Osteocyte (in vitro differentiated cells): Measurements from ENCODE around the gene CDK9. TPM values are rescaled to one million over a fixed set of nuclear protein-coding genes. Genes with fewer than 3 reads are reported as not detected.

ENCODE experiments used
- DNase-seq: peaks from one replicate; pipeline ENCODE4 v3.0.0; 2021; ENCODE audit warnings: mixed read lengths; ENCODE audit not compliant: unreplicated experiment; ENCODE audit errors: extremely low spot score
- H3K27ac Mint-ChIP-seq: one replicate; pipeline ENCODE4 v1.8.0; 2021; ENCODE audit warnings: mild to moderate bottlenecking, mixed read lengths; ENCODE audit not compliant: unreplicated experiment
- H3K27me3 Mint-ChIP-seq: one replicate; pipeline ENCODE4 v1.8.0; 2021; ENCODE audit warnings: mixed read lengths; ENCODE audit not compliant: unreplicated experiment
- H3K36me3 Mint-ChIP-seq: one replicate; pipeline ENCODE4 v1.8.0; 2021; ENCODE audit warnings: mixed read lengths; ENCODE audit not compliant: unreplicated experiment
- H3K4me1 Mint-ChIP-seq: one replicate; pipeline ENCODE4 v1.8.0; 2021; ENCODE audit warnings: mixed read lengths; ENCODE audit not compliant: unreplicated experiment
- H3K4me3 Mint-ChIP-seq: one replicate; pipeline ENCODE4 v1.8.0; 2021; ENCODE audit warnings: mild to moderate bottlenecking, moderate library complexity, mixed read lengths; ENCODE audit not compliant: unreplicated experiment
- H3K9me3 Mint-ChIP-seq: one replicate; pipeline ENCODE4 v1.8.0; 2021; ENCODE audit warnings: mixed read lengths; ENCODE audit not compliant: unreplicated experiment
- CTCF ChIP-seq: fragments of 200-600 bp; sonication (generic); IDR thresholded peaks from 2 replicates; pipeline ENCODE4 v1.5.0; 2021; ENCODE audit warnings: antibody characterized with exemption, mild to moderate bottlenecking, moderate library complexity
- total RNA-seq: library from RNA; stranded (reverse); gene quantifications from 2 replicates; pipeline ENCODE4 v1.2.1, GENCODE V29; 2021

Gene CDK9
- total RNA-seq, 1 donor from 2014 or later = 78.5 TPM

- H3K4me3 Mint-ChIP-seq = no peak overlapping the region
- no peak overlapping the region for H3K27ac Mint-ChIP-seq
- no peak for DNase-seq
- TF ChIP-seq CTCF = no peak
- no peaks in the 10 kb centered on the region for H3K27me3 Mint-ChIP-seq
- H3K9me3 Mint-ChIP-seq = no peaks in the 10 kb centered on the region
- H3K36me3 Mint-ChIP-seq = no peaks in the 10 kb centered on the region
- peaks cover 15% of the 10 kb centered on the region for H3K4me1 Mint-ChIP-seq
Measured at GRCh38 chr9:127776195-127776923, 9.5 kb upstream of the CDK9 start.

- no peak for DNase-seq
- no peak overlapping the region for H3K27ac Mint-ChIP-seq
- H3K4me3 Mint-ChIP-seq = no peak overlapping the region
- peaks cover 15% of the 10 kb centered on the region for H3K4me1 Mint-ChIP-seq
- H3K9me3 Mint-ChIP-seq = no peaks in the 10 kb centered on the region
- H3K36me3 Mint-ChIP-seq = no peaks in the 10 kb centered on the region
- no peak for TF ChIP-seq CTCF
- H3K27me3 Mint-ChIP-seq = no peaks in the 10 kb centered on the region
Measured at GRCh38 chr9:127776924-127777289, 8.9 kb upstream of the CDK9 start.

GRCh38 chr9:127777368-127777980 lies 8.4 kb upstream of the CDK9 start:
- H3K4me1 Mint-ChIP-seq = peaks cover 15% of the 10 kb centered on the region
- TF ChIP-seq CTCF = no peak
- DNase-seq = no peak

GRCh38 chr9:127778280-127779135 lies 7.3 kb upstream of the CDK9 start, which contains the start of gene SH2D3C:
Gene SH2D3C, minus strand, starts transcription at chr9:127778666. Its CDS starts 39 bp downstream, at chr9:127778627.
- Mint-ChIP-seq H3K27ac (peak within 1 kb of the TSS; percentile 73), H3K36me3 (no peaks in the 10 kb centered on the region), H3K4me1 (peaks cover 15% of the 10 kb centered on the region), H3K4me3 (no peak within 1 kb of the TSS), H3K27me3 (no peaks in the 10 kb centered on the region), H3K9me3 (no peaks in the 10 kb centered on the region)
- DNase-seq = no peak
- TF ChIP-seq CTCF = no peak

More at GRCh38 chr9:127777368-127777980, 8.4 kb upstream of the CDK9 start:
- Mint-ChIP-seq H3K9me3 (no peaks in the 10 kb centered on the region), H3K4me3 (no peak overlapping the region), H3K36me3 (no peaks in the 10 kb centered on the region), H3K27me3 (no peaks in the 10 kb centered on the region), H3K27ac (no peak overlapping the region)
